NCI-H146 treated with DMSO at 0.1 percent for 48 hours (cell line): ENCODE data around the gene YPEL5.
"Not testable (repeated sequence)": the region's sequence is repeated elsewhere in the genome, so short reads cannot be mapped to it uniquely, and the experiment has no call there.

Source experiments
- DNase-seq: peaks from one replicate; lab custom pipeline; 2025; ENCODE audit not compliant: unreplicated experiment; lab: John Stamatoyannopoulos, UW

YPEL5 gene

DNA sequence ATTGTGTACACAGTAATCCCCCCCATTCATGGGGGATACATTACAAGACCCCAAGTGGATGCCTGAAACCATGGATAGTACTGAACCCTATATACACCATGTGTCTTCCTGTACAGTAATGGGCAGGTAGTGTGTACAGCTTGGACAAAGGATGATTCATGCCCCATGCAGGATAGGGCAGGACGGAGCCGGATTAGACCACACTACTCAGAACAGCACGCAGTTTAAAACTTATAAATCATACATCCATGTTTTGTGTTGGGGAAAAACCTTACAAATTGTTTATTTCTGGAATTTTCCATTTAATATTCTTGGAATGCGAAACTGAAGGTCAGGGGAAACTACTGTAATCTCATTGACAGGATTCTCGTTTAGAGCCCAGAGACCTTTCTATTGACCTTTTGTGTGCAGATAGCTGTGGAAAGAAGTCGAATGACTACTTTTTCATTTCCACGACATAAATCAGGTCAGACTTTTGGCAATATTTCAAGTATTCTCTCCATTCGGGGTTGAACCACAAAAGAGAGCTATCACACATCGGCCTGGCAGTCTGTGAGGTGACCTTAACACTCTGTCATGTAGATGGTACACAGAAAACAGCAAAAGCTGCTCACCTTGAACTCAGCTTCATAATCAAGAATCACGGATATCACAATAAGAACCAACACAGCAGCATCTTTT, 9.9 kb upstream of the YPEL5 start:
- DNase-seq: no peak

DNA sequence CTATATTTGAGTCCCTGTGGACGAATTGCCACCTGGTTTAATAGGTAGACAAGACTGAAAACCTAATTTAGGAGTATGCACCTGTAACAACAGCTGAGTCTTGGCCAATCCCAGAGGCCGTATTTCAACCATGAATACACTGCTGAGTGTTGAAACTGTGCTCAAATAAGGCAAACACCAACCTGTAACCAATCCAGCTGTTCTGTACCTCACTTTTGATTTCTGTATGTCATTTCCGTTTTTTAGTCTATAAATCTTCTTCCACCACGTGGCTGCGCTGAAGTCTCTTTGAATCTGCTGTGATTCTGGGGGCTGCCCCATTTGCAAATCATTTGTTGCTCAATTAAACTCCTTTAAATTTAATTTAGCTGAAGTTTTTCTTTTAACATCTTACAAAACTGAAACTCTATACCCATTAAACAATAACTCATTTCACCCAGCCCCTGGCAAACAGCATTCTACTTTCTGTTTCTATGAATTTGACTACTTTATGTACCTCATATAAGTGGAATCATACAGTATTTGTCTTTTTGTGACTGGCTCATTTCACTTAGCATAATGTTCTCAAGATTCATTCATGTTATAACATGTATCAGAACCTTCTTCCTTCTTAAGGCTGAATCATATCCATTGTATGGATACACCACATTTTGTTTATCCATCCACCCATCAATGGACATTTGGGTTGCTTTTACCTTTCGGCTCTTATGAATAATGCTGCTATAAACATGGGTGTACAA, 7.5 kb upstream of the YPEL5 start:
- DNase-seq: no peak

DNA sequence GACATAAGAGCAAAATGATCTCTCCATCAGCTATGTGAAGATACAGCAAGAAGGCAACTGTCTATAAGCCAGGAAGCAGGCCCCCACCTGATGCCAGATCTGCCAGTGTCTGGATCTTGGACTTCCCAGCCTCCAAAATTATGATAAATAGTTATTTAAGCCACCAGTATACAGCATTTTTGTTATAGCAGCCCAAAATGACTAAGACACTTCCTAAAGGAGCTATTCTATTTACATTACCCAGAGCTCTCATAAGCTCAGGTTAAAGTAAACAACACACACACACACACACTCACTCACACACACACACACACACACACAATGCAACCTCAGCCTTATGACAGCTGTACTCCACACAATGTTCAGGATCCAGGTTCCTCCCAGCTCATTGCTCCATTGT, 5.7 kb upstream of the YPEL5 start:
- no peak for DNase-seq

DNA sequence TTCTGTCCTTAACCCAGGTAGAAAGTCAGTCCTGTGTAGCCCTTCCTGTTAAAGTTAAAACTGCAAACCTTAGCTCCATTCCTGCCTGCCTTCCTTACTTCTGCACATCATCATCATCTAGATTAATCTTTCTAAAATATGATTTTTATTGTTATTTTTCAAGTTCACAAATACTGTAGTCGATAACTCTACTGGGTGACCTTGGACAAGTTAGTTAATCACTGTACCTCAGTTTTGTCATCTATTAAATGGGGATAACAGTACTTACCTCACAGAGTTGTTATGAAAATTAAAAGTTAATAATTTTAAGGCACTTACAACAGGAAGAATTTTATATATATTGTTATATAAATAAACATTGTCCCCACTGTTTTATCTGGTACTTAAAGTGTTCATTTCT, 2.5 kb upstream of the YPEL5 start:
- DNase-seq: no peak

DNA sequence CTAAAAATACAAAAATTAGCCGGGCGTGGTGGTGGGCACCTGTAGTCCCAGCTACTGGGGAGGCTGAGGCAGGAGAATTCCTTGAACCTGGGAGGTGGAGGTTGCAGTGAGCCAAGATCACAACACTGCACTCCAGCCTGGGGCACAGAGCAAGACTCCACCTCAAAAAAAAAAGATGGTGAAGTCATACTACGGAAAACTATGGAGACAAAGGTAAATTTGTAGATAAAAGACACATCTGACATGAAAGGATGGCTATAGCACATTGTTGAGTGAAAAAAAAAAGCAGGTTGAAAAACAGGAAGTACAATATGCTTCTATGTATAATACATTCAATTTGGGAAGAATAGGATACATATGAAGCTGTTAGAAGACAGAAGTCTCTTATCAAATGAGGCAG, 1.9 kb upstream of the YPEL5 start:
- not testable (repeated sequence) for DNase-seq

DNA sequence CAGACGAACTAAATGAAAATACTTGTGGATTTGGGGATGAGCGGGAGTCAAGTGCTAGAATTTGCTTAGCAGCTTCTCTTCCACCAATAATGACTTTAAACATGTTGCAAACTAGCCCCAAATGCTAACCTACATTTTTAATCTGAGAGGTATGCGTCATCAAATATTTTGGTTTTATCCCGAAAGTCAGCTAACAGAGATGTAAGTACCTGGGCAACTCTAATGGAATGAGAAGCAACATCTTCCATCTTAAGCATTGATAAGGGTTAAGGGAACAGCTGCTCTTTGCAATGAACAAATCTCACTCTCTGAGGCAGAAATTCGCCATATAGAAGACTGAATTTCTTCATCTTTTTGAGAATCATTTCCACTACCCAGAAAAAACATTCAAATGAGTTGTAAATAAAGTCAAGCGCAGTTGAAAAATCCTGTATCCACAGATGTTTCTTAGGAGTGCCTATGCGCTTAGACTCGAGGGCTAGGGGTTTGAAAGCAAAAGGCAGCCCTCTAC, 926 bp upstream of the YPEL5 start:
- no peak for DNase-seq

DNA sequence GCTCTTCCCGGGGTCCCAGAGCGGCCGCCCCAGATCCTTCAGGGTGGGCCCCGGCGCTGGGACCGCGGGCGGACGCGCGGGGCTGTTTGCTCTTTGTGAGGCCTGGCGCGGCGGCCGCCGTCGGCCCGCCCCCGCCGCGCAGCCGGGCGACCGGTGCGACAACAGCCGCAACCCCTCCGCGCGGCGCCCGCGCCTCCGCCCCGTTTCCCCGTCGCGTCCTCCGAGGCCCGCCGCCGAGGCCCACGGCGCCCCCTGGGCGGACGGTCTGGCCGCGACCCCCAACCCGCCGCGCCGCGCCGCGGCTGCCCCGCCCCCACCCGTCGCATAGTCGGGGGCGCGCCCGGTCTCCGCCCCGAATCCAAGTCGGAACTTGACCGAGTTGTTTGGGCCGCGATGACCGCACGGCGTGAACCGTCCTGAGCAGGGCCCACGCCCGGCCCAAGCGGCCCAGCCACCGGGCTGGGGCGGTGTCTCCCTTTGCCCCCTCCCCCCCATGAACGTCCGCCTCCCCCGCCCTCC, 448 bp downstream of the YPEL5 start:
- no peak for DNase-seq

DNA sequence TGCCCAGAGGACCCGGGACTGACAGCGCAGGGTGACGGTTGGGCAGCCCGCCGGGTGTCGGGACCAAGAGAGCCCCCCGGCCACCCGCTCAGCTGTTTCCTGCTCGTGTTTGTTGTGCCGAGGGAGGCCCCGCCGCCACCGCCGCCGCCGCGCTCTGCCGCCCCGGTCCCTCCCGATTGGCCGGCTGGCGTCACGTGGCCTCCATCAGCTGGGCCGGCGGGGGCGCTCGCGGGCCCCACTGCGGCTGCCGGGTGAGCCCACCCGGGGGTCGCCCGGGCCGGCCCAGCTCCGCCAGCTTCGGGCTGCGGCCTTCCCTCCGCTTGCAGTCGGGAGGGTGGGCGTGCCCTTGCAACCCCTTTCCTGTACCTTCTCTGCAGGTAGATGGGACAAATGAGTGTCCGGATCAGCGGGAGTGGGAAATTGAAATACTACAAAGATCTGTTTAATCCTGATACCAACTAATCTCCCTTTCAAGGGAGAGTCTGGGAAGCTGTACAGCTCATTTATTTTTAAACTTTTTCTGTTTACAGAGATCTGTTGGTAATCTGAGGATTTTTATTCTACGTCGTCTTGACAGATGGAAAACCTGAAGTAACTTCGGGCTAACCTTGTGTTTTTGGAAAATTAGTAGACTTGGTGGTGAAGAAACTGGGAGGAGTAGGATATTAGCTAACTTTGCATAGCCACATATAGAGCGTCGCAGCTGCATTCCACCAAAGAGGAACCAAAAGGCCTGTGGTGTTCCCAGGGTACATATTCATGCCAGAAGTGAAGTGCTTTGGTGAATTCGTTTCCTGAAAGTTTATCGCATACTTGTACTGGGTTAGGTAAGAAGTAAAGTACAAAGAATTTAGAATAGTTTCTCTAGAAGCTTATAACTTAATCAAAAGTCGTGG, 1.2 kb downstream of the YPEL5 start:
- DNase-seq: peak; percentile 19

DNA sequence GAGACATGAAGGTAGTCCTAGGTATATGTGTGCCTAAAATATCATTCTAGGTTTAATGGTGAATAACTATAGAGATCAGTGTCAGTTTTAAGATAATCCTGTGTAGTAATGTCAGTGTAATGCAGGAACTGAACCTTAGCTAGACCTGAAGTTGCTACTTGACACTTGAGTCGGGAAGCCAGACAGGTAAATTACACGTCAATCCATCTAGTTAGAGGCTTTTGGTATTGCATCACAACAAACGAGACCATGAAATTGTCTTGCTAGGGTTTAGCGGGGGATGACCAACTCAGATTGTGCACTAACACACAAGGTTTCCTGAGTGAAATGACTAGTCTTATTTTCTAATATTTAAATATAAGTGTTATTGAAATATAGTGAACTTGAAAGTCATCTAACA, 2.0 kb downstream of the YPEL5 start:
- no peak for DNase-seq

DNA sequence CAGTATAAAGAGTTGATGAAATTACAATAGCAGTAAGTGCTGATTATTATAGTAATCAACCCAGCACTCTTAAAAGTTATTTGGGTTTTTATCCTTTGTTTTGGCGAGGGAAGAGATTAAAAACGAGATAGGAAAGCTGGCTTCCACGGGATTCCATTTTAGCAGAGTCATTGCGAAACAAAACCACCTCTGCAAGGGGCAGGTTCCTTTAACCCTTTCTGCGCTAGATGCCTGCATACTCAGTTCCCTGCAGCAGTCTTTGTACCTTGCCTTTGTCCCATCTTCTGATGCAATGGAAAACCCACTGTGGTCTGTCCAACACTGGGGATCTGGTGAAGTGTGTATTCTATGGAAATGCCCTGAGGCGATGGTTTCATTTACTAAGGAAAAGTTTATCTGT, 2.7 kb downstream of the YPEL5 start:
- no peak for DNase-seq

DNA sequence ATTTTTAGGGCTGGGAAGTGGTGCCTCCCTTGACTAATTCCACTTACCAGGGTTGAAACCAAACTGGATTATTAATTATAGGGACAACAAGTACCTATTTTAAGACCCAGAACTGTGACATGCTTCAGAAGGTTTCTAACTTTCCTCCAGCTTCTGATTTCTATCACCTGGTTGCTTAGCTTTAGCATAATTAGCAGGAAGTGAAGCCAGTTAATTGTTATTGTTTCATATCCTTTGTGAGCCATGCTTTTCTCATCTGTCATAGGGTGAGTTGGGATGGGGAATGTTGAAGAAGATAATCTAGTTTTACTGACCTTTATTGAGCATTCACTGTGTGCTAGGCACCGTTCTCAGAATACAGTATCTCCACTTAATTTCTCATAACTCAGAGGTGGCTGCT, 3.2 kb downstream of the YPEL5 start:
- no peak for DNase-seq

DNA sequence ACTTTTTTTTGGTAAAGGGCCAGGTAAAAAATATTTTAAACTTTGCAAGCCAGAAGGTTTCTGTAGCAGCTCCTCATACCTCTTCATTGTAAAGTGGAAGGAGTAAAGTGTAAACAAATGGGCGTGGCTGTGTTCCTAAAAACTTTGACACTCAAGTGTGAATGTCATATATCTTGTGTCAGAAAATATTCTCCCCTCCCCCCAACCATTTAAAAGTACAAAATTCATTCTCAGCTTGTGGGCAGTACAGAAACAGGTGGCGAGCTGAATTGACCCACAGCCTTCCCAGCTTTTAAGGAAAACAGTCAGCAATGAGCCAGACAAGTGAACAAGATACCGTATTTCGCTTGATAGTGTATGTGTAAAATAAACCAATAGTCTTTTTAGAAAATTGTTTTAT, 4.0 kb downstream of the YPEL5 start:
- no peak for DNase-seq

DNA sequence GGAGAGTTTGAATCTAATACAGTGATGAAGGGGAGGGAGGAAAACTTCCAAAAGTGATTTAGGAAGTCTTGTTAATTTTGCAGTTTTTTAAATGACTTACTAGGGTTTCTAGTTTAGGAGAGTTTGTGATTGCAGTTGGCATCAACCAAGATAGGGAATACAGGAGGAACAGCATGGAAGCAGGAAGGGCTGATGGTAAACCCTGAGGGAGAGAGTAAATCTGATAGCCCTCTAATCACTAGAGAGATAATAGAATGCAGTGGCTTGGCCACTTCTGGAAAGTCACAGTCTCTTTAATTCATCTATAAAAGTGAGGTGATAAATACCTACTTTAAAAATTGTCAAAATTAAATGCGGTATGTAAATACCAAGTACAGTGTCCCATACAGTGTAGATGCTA, 5.6 kb downstream of the YPEL5 start:
- no peak for DNase-seq

DNA sequence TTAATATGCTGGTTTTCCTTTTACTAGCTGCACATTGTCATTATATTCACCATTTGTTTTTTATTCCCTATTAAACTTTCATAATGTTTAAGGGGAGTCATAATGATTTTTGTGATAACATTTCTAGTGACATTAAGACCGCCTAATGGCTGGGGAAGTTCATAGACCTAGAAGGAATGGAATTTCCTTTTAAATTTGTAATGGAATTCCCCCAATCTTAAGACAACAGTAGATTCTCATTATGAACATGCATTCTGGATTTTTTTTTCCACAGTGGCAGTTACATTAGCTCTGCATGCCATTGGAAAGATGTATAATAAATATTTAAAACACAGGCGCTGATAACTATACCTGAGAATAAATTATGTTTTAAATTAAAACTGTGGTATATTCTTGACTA, 8.4 kb downstream of the YPEL5 start:
- no peak for DNase-seq

DNA sequence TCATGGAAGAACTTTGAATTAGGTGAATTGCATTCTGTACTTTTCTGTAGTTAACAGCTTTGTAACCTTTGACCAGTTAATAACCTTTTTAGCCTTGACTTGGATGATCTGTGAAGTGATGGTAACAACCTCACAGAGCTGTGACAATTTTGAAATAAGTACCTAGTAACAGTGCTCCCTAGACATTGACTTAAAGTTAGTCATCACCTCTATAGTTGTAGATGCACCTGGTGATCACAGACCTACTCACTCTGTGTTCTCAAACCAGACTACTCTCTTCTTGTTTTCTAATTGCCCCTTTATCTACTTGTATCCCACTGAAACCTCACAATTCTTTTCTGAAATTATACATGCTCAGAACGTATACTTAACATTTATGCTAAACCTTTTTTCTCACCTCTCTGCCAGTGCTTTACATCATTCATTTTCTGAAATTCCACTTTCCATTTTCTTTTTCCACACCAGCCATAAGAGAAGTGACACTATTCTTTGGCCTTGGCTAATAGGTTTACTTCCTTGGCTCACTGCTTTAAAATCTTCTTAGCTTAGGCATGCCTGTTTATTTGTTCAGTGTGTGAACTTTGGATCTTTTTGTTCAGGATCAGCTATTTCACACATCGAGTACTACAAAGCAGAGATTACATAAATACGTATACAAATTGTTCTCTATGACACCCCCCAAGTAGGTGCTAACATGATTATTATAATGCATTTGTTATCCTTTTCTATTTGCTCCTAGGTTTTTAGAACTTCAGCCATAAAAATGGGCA, 9.3 kb downstream of the YPEL5 start:
- DNase-seq: no peak

DNA sequence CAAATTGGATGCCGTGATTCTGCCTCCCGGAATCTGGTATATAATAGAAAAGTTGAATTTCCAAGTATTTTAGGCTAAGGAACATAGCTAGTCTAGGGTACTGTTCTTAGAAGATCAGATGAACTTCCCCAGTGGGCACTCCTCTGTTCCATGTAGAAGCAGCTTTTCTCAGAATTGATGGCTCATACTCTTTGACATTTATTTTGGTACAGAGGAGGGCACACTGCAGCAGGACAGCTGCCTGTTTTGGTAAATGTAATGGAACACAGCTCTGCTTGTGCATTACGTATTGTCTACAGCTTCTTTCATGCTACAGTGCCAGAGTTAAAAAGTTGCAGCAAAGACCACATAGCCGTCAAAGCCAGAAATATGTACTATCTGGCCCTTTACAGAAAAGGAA, 10.8 kb downstream of the YPEL5 start:
- DNase-seq: no peak

DNA sequence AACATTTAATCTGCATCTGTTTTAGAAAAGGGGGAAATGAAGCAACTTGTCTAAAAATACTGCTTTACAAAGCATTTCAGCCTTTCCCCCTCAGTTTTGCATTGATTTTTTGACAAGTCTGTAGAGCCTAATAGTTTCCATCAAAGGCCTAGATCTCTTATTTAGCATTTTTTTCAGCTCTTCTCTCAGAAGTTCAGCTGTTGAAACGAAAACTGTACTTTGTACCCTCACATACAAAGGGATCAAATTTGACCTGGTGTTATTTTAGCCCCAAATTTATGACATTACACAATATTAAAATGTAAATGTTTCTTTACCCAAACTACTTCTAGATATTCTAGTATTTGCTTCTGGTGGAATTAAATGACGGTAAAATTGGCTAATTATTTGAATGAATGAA, 13.0 kb downstream of the YPEL5 start:
- DNase-seq: no peak

DNA sequence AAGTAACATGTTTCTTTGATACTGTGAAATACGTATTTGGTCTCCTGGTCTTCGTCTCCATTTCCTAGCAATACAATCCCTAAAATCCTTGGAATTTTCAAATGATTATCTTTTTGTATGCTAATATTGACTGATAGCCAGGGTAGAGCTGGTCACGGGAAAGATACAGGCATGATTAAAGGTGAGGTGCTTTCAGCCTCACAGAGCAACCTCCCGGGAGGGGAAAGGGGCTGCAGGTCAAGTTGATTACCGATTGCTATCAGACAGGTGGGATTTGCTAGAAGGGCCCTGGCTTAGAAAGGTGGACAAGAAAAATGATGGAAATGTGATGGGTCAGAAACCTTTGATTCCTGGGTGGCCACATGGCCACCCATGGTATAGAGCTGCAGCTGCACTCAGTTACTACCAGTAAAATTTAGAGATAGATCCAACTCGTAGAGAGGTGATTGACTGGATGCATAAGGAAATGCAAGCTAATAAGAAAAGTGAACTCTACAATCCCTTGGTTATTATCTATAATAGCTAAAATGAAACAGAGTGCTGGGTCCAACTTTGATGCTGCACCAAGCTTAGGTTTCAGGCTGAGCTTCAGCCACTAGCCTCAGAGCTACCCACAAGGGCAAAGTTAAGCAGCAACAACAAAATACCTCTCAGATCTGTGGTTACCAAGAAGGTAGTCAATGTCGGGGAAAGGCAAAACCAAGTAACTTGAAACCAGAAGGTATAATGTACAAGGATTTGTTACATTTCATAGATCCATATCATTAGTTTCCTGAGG, 15.3 kb downstream of the YPEL5 start:
- DNase-seq: no peak

DNA sequence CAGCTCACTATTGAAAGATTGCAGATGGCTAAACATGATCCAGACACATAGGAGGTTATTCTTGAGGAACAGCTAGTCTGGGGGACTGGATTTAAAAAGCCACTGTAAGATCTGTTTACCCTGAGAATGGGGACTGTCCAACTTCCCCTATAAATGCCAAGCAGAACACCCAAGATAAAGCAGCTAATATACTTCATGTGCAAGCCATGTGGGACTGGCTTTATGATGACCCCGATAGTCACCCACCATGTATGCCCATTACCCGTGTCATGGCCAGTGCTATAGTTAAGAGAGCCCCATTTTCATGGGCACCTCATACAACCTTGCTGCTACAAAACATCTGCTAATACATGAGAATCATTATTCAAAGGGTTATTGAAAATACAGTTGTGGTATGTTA, 16.0 kb downstream of the YPEL5 start:
- no peak for DNase-seq
